Measurements from ENCODE around the gene RBM19.

RBM19 gene

GRCh38 chr12:113899561-113900471, 66.3 kb downstream of the RBM19 start:
- DNase-seq: no peak

GRCh38 chr12:113899042-113899560, 67.0 kb downstream of the RBM19 start:
- no peak for DNase-seq

DNA sequence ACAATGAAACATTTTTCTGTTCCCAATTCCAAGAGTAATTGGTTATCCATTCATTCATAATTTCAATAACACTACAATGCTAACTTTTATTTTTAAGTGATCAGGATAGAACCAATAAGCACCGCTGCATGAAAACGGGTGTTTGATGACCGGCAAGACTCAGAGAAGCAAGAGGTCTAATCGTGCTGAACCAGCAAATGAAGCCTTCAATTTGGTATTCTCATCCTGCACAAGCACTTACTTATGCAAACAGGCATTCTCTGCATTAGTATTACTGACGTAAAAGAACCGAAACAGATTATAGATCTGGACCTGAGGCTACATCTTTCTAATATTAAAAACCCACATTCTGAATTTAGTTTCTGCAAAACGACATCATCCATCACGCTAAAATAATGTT, 67.7 kb downstream of the RBM19 start:
- DNase-seq: no peak

DNA sequence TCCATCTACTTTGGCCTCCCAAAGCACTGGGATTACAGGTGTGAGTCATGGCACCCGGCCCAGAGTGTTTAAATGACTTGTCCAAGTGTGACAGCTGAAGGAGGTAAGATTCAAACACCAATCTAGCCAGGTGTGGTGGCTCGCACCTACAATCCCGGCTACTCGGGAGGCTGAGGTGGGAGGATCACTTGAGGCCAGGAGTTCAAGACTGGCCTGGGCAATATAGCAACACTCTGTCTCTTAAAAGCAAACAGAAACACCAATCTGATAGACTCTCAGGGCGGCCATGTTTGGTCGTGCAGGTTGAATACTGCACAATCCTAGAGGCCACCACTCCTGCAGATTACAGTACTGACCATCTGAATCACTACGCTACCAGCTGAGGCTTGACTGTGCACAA, 68.7 kb downstream of the RBM19 start:
- DNase-seq: no peak

- no peak for DNase-seq
Observed at GRCh38 chr12:113896841-113897240, 69.3 kb downstream of the RBM19 start.

DNA sequence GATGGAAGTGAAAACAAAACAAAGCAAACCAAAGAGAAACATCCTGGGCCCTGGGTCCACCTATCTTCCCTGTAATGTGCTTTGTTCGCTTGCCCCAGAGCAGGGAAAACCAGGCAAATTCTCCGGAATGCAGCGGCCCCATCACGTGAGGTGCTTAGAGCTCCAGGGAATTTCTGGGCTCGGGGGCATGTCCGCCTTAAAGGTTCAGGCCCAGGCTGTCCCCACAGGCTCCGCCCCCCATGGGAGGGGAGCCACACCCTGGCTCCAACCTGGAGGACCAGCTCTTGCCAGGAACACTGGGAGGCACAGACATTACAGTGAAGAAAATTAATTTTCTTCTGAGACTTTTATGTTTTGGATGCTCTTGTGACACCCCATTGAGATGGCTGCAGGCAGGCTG, 69.9 kb downstream of the RBM19 start:
- no peak for DNase-seq

DNA sequence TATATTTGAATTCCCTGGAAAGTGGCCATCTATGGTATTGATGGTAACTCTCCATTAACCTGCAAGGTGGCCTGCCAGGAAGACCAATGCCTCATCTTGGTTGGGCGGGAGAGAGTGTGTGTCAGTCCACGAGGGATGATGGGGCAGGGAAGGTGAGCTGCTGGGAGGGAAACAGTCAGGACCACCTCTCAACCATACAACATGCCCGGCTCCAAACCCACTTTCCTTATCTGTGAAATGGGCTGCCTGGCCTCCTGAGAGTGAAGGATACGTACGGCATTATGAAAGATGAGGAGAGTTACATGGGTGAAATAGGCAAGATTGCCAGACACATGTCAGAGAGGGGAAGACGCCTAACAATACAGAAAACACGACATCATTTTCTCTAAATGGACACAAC, 70.9 kb downstream of the RBM19 start:
- DNase-seq: no peak

GRCh38 chr12:113894697-113895096, 71.4 kb downstream of the RBM19 start:
- no peak for DNase-seq

DNA sequence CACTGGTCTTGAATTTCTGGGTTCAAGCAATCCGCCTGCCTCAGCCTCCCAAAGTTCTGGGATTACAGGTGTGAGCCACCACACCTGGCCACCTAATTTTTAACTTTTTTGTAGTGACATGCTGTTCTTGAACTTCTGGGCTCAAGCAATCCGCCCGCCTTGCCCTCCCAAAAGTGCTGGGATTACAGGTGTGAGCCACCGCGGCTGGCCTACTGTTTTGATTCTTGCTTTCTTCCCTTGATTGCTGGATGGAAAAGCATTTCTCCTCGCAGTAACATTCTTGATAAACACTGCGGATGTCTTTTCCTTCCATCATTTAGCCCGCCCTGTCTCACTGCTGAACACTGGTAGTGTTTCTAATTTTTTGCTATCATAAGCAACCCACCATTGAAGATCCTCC, 72.9 kb downstream of the RBM19 start:
- no peak for DNase-seq

DNA sequence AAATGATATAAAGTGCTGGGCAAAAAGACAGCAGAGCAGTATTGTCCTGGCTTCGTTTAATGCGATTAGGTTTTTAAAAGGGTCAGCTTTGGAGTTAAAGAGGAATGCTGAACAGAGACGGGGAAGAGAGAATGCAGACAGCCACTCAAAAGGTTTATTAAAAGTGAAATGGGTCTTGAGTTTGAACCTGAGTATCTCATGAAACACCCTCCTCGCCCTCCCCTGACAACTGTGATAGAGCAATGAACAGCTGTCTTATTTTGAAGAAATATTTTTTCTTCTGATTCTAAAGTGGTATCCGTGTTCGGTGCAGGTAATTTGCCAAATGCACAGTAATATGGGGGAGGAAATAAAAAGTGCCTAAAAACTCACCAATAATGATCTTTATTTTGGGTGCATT, 73.6 kb downstream of the RBM19 start:
- DNase-seq: no peak

DNA sequence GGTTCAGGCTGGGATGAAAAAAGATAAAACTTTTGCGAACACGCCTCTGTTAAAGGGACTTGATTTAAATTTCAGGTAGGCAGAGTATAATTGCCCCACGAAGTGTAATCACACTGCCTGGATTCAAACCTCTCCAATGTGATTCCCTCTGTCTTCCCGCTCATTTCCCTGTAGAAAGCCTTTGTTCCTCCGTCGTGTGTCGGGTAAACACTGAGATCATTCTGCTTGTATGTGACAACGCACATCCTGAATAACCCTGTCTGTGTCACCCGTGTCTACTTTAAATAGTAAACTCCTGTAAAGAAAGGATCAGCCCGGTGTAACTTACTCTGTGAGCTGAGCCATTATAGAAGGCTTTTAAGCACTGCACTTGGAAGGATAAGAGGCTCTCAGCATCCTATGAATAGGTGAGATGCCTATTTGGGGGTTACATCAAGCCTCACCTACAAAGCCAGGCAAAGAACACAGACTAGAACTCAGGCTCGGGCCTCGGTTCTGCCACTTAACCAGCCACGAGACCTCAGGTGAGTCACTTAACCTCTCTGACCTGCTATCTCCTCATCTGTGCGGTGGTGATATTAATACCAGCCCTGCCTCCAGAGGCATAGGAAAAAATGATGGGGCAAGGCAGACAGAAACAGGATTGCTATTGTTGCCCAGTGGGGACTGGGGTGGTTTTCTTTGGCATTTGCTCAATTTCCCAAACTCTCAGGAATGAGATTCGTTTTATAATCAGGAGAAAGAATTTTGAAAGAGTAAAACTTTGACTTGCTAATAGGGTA, 74.2 kb downstream of the RBM19 start:
- no peak for DNase-seq

DNA sequence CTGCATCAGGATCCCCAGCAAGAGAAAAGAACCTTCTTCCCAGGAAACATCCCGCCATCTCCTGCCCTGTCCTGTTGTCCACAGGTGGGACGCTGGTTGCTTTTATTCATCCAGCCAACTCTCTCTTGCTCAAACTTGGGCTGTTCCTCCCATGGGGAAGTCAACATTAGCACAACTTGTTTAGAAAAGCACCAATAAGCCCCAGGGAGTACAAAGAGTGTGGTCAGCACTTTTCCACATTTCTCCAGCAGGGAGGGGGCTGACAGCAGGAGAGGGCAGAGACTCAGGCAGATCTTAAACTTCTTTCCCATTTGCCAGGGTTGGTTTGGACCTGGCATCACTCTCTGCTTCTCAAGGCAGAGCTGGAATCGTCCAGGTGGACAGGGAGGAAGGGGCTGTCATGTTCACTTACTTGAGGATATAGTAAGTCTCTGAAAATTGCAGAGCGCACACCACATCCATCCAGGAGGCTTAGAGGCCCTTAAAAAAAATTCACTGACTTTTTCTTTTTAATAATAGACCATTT, 74.9 kb downstream of the RBM19 start:
- DNase-seq: no peak

- DNase-seq: no peak
Observed at GRCh38 chr12:113889891-113890581, 76.1 kb downstream of the RBM19 start.

DNA sequence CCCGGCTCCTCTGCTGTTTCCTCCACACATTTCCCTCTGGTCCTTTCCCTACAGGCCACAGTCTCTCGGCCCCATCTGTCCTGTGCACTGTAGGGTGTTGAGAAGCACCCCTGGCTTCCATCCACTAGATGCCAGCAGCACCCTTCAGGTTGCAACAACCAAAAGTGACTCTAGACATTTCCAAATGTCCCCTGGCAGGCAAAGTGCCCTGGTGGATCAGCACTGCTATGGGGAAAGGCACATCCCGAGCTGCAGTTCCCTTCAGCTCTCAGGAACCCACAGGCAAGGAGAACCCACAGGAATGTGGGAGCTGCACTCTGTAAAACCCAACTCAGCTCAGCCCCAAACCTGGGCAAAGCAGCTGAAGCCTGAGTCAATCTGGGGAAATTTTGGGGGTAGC, 77.0 kb downstream of the RBM19 start:
- no peak for DNase-seq

DNA sequence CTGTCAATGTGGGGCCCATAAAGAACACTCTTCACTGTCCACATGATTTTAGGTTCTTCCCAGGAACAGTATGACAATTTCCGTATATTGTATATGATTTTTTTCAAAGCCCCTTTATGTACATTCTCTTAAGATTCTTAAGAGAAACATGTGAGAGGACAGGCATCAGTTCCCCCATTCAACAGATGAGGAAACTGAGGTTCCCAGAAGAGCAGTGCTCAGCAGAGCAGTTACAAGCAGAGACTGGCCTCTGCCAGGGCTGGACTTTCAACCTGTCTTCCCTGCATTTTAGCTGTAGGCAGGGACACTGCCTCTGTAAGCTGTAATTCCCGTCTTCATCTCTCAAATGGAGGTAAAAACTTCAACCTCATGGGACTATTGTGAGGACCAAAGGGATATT, 77.7 kb downstream of the RBM19 start:
- no peak for DNase-seq

DNA sequence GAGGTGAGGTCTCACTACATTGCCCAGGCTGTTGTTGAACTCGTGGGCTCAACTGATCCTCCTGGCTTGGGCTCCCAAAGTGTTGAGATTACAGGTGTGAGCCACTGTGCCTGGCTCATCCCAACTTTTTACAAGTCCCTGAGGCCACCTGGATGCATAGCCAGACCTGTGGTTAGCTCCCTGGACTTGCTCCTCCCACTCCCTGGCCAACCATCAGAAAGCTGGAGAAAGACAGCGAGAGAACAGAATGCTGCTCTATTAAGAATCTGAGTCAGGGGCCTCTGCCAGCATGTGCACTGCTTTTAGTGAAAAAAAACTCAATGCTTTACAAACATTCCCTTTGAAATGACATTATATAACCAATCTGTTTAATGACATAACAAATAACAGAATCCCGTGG, 78.2 kb downstream of the RBM19 start:
- DNase-seq: no peak

- DNase-seq: no peak
Observed at GRCh38 chr12:113886721-113887120, 79.4 kb downstream of the RBM19 start.

GRCh38 chr12:113884392-113884791, 81.7 kb downstream of the RBM19 start:
- no peak for DNase-seq

DNA sequence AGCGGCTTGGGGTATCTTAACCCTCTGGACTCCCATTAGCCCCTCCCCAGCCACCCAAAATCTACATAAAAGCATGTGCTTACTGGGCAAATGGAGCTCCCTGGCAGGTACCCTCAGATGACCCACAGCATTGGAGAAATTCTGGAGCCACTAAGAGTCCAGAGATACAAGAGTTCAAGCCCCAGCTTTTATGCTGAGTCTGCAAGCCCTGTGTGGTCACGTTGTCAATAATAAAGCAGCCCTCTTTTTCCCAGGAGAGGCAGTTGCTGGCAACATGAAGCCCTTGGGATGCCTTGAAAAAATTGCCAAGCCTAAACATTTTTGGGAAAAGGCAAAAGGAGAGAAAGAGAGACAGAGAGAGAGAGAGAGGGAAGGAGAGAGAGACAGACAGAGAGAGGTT, 83.4 kb downstream of the RBM19 start:
- DNase-seq: no peak

- DNase-seq: no peak
Observed at GRCh38 chr12:113880988-113881962, 84.8 kb downstream of the RBM19 start.

DNA sequence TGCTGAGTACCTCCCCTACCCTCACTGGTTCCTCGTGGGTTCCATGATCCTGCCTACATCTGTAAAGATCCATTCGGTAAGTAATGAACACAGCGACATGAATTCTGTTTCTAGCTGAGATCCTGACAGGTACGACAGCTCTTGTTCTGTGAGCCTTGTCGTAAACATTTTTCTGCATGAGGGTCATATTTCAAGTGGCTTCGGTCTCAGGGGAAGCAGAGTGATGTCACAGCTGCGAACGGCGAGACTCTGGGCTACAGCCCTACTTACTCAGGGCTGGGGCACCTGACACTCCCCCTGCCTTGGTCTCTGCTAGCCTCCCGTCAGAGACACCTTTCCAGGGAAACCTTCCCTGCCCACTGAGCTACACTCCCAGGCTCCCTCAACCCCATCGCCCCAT, 85.8 kb downstream of the RBM19 start:
- DNase-seq: no peak

DNA sequence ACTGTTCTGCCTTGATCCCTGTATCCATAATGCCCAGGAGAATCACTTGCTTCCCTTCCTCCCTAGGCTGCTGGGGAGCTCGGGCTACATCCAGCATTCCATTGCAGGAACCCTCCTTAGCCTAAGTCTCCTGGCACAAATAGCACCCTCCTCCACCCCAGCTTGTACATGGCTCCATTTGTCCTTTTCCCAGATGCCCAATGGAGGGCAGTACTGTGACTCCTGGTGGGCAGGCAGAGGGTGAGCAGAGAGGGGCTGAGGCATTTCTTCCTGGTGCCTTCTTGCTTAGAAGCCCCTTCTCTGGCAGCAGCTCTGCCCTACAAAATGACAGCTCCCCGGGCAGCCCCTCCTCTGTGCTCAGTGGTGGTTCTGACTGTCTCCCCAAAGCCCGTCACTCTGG, 86.5 kb downstream of the RBM19 start:
- DNase-seq: no peak

All from activated CD8-positive, alpha-beta memory T cell treated with anti-CD3 and anti-CD28 coated beads for 24 hours (primary cell).